ENCODE data around the gene PTCD2.

DNA sequence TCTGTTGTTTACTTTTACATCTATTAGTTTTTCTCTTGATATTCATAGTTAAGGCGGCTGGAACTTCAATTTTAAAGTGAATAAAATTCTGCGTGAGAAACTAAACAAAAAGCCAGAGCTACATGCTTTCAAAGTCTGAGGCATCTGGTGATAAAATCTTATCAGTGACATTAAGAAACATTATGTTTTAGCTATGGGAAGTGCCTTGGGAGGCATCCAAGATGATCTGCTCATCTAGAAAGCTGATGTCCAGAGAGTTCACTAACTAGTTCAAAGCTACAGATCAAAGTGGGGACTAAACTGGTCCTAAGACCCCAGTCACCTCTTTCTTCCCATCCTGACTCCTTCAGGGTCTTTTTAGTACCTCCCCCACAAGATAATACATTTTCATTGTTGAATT, 37.3 kb upstream of the PTCD2 start:
- TF ChIP-seq CTCF (IDR thresholded peaks at IDR 0.05; ENCODE audit: control extremely low read depth in 1 of 3, insufficient read depth in 1 of 3, low read depth in 1 of 3, low read length in 3 of 3) (no peak), POLR2AphosphoS5 (IDR thresholded peaks at IDR 0.05; ENCODE audit: low read depth, low read length) (no peak), TCF12 (IDR thresholded peaks at IDR 0.05; ENCODE audit: low read depth, low read length) (no peak)

Data from H1 (cell line).